Activated CD4-positive, alpha-beta T cell treated with anti-CD3 and anti-CD28 coated beads, Interleukin-2, amount 10 ng/mL, durations not matched to agents 7 days and 5 days (primary cell): Measurements from ENCODE around the gene SF3B2. TPM values are rescaled to one million over a fixed set of nuclear protein-coding genes. Genes with fewer than 3 reads are reported as not detected.
"Not testable (repeated sequence)": the region's sequence is repeated elsewhere in the genome, so short reads cannot be mapped to it uniquely, and the experiment has no call there.

Experiments used
- CTCF ChIA-PET: fragments of 350-600 bp; sonication (Branson Sonifier 250); formaldehyde crosslinking; loops from one replicate; lab custom pipeline; 2021; ENCODE audit warnings: antibody characterized with exemption; lab: Charles Lee
- POLR2A ChIA-PET: fragments of 350-600 bp; sonication (Branson Sonifier 250); formaldehyde crosslinking; loops from one replicate; lab custom pipeline; 2021; ENCODE audit warnings: antibody characterized with exemption; lab: Charles Lee
- DNase-seq: peaks from one replicate; pipeline ENCODE4 v3.0.0-alpha.2; 2020
- H3K27ac Mint-ChIP-seq: one replicate; pipeline ENCODE4 v1.8.0; 2021; ENCODE audit warnings: mild to moderate bottlenecking, moderate library complexity, mixed read lengths
- H3K27me3 Mint-ChIP-seq: one replicate; pipeline ENCODE4 v1.8.0; 2021; ENCODE audit warnings: mixed read lengths
- H3K36me3 Mint-ChIP-seq: one replicate; pipeline ENCODE4 v1.8.0; 2021; ENCODE audit warnings: low read depth, mixed read lengths
- H3K4me1 Mint-ChIP-seq: one replicate; pipeline ENCODE4 v1.8.0; 2021; ENCODE audit warnings: mixed read lengths
- H3K4me3 Mint-ChIP-seq: one replicate; pipeline ENCODE4 v1.8.0; 2021; ENCODE audit warnings: mild to moderate bottlenecking, moderate library complexity, mixed read lengths
- H3K9me3 Mint-ChIP-seq: one replicate; pipeline ENCODE4 v1.8.0; 2021; ENCODE audit warnings: mixed read lengths
- total RNA-seq, 2 experiments: library from RNA; stranded (reverse); gene quantifications; one replicate each; pipeline ENCODE4 v1.2.3, GENCODE V29; 2021

Gene SF3B2
- total RNA-seq, 2 experiments from 2014 or later: 217 to 223 TPM

GRCh38 chr11:66020618-66021357, 31.4 kb upstream of the SF3B2 start:
- ChIA-PET POLR2A (no interaction called here), CTCF (interaction anchor here (1.4 to 4.9 kb wide), 4 partner anchors 14 to 31 kb away, joined by 3 to 28 read pairs (median 3); partner anchors contain the start of gene SF3B2)
- H3K27me3 Mint-ChIP-seq: peaks cover 7% of the 10 kb centered on the region
- H3K4me1 Mint-ChIP-seq: peaks cover 15% of the 10 kb centered on the region
- H3K36me3 Mint-ChIP-seq: no peaks in the 10 kb centered on the region
- H3K27ac Mint-ChIP-seq: no peak overlapping the region
- no peak overlapping the region for H3K4me3 Mint-ChIP-seq
- no peak for DNase-seq
- no peaks in the 10 kb centered on the region for H3K9me3 Mint-ChIP-seq

- Mint-ChIP-seq H3K4me1 (peaks cover 15% of the 10 kb centered on the region), H3K36me3 (no peaks in the 10 kb centered on the region), H3K9me3 (no peaks in the 10 kb centered on the region), H3K27me3 (peaks cover 7% of the 10 kb centered on the region), H3K27ac (no peak overlapping the region), H3K4me3 (no peak overlapping the region)
- ChIA-PET POLR2A (no interaction called here), CTCF (interaction anchor here (0.5 to 4.9 kb wide), 27 partner anchors 9 to 1015 kb away, joined by 3 to 36 read pairs (median 3); partner anchors contain the start of genes AP5B1, BANF1, CST6 and EIF1AD)
- peak; percentile 75 for DNase-seq
These were observed 29.6 kb upstream of the SF3B2 start for GRCh38 chr11:66022401-66023185.

- DNase-seq, H3K27me3 Mint-ChIP-seq, POLR2A ChIA-PET, H3K9me3 Mint-ChIP-seq, H3K36me3 Mint-ChIP-seq, H3K4me3 Mint-ChIP-seq, H3K27ac Mint-ChIP-seq: not testable (repeated sequence)
- peaks cover 15% of the 10 kb centered on the region for H3K4me1 Mint-ChIP-seq
- CTCF ChIA-PET: interaction anchor here (0.5 to 4.9 kb wide), 19 partner anchors 8 to 711 kb away, joined by 3 to 36 read pairs (median 4); partner anchors contain the start of genes BANF1, CST6, EIF1AD and FIBP
These were observed 29.1 kb upstream of the SF3B2 start for GRCh38 chr11:66023186-66023440.

GRCh38 chr11:66026017-66026529, 26.1 kb upstream of the SF3B2 start, which contains the start of gene CATSPER1:
Gene CATSPER1 (minus strand): TSS chr11:66026479. CDS start chr11:66026379, 100 bp downstream.
- peaks cover 7% of the 10 kb centered on the region for H3K27me3 Mint-ChIP-seq
- no peaks in the 10 kb centered on the region for H3K36me3 Mint-ChIP-seq
- no peak within 1 kb of the TSS for H3K4me3 Mint-ChIP-seq
- no peak within 1 kb of the TSS for H3K27ac Mint-ChIP-seq
- peaks cover 11% of the 10 kb centered on the region for H3K4me1 Mint-ChIP-seq
- no peaks in the 10 kb centered on the region for H3K9me3 Mint-ChIP-seq
- no peak for DNase-seq
- ChIA-PET POLR2A (no interaction called here), CTCF (interaction anchor here (1.0 kb wide), 1 partner anchor 246 kb away, joined by 3 read pairs; no protein-coding TSS in a partner anchor)

- ChIA-PET POLR2A (no interaction called here), CTCF (no interaction called here)
- H3K9me3 Mint-ChIP-seq: no peaks in the 10 kb centered on the region
- H3K4me1 Mint-ChIP-seq: no peaks in the 10 kb centered on the region
- no peak overlapping the region for H3K4me3 Mint-ChIP-seq
- peaks cover 9% of the 10 kb centered on the region for H3K27me3 Mint-ChIP-seq
- no peaks in the 10 kb centered on the region for H3K36me3 Mint-ChIP-seq
- DNase-seq: no peak
- no peak overlapping the region for H3K27ac Mint-ChIP-seq
These were observed 19.0 kb upstream of the SF3B2 start for GRCh38 chr11:66032957-66033735.

GRCh38 chr11:66035653-66036333, 16.4 kb upstream of the SF3B2 start:
- Mint-ChIP-seq H3K27ac (no peak overlapping the region), H3K4me1 (no peaks in the 10 kb centered on the region), H3K4me3 (no peak overlapping the region), H3K27me3 (peaks cover 9% of the 10 kb centered on the region), H3K36me3 (no peaks in the 10 kb centered on the region), H3K9me3 (no peaks in the 10 kb centered on the region)
- CTCF ChIA-PET: interaction anchor here (0.8 to 6.1 kb wide), 4 partner anchors 10 to 17 kb away, joined by 3 to 36 read pairs (median 10); no protein-coding TSS in a partner anchor
- POLR2A ChIA-PET: no interaction called here
- no peak for DNase-seq

GRCh38 chr11:66036334-66036710, 15.8 kb upstream of the SF3B2 start:
- ChIA-PET POLR2A (no interaction called here), CTCF (interaction anchor here (0.8 to 6.1 kb wide), 4 partner anchors 9 to 17 kb away, joined by 3 to 36 read pairs (median 10); no protein-coding TSS in a partner anchor)
- no peak for DNase-seq
- Mint-ChIP-seq H3K4me3 (no peak overlapping the region), H3K9me3 (no peaks in the 10 kb centered on the region), H3K36me3 (no peaks in the 10 kb centered on the region), H3K27ac (no peak overlapping the region), H3K4me1 (no peaks in the 10 kb centered on the region), H3K27me3 (peaks cover 9% of the 10 kb centered on the region)

GRCh38 chr11:66037327-66037726, 14.8 kb upstream of the SF3B2 start:
- Mint-ChIP-seq H3K27ac (no peak overlapping the region), H3K4me1 (no peaks in the 10 kb centered on the region), H3K36me3 (no peaks in the 10 kb centered on the region), H3K27me3 (peaks cover 9% of the 10 kb centered on the region), H3K4me3 (no peak overlapping the region), H3K9me3 (no peaks in the 10 kb centered on the region)
- ChIA-PET POLR2A (no interaction called here), CTCF (interaction anchor here (0.7 to 6.1 kb wide), 4 partner anchors 9 to 364 kb away, joined by 3 to 36 read pairs (median 4); partner anchors contain the start of gene GAL3ST3)
- DNase-seq: no peak

- POLR2A ChIA-PET: no interaction called here
- no peak overlapping the region for H3K4me3 Mint-ChIP-seq
- H3K9me3 Mint-ChIP-seq: no peaks in the 10 kb centered on the region
- H3K27me3 Mint-ChIP-seq: peaks cover 6% of the 10 kb centered on the region
- no peaks in the 10 kb centered on the region for H3K36me3 Mint-ChIP-seq
- CTCF ChIA-PET: interaction anchor here (0.6 to 6.1 kb wide), 2 partner anchors 17 to 21 kb away, joined by 6 to 36 read pairs; no protein-coding TSS in a partner anchor
- H3K4me1 Mint-ChIP-seq: peaks cover 4% of the 10 kb centered on the region
- no peak overlapping the region for H3K27ac Mint-ChIP-seq
- DNase-seq: no peak
These were observed 12.4 kb upstream of the SF3B2 start for GRCh38 chr11:66039765-66040164.

- POLR2A ChIA-PET: no interaction called here
These were observed 9.8 kb upstream of the SF3B2 start for GRCh38 chr11:66042227-66042995.

More at GRCh38 chr11:66042227-66042995, 9.8 kb upstream of the SF3B2 start:
- Mint-ChIP-seq H3K4me3 (no peak overlapping the region), H3K36me3 (no peaks in the 10 kb centered on the region), H3K4me1 (peaks cover 13% of the 10 kb centered on the region), H3K27me3 (no peaks in the 10 kb centered on the region), H3K27ac (no peak overlapping the region), H3K9me3 (no peaks in the 10 kb centered on the region)
- DNase-seq: no peak
- CTCF ChIA-PET: interaction anchor here (0.6 to 1.3 kb wide), 3 partner anchors 8 to 348 kb away, joined by 3 to 4 read pairs (median 3); no protein-coding TSS in a partner anchor
